ENCODE data around the gene TNFAIP2. TPM values are rescaled to one million over a fixed set of nuclear protein-coding genes. Genes with fewer than 3 reads are reported as not detected.
"Not testable (repeated sequence)": the region's sequence is repeated elsewhere in the genome, so short reads cannot be mapped to it uniquely, and the experiment has no call there.

TNFAIP2 gene
- polyA plus RNA-seq, 1 donor: 21.0 TPM

DNA sequence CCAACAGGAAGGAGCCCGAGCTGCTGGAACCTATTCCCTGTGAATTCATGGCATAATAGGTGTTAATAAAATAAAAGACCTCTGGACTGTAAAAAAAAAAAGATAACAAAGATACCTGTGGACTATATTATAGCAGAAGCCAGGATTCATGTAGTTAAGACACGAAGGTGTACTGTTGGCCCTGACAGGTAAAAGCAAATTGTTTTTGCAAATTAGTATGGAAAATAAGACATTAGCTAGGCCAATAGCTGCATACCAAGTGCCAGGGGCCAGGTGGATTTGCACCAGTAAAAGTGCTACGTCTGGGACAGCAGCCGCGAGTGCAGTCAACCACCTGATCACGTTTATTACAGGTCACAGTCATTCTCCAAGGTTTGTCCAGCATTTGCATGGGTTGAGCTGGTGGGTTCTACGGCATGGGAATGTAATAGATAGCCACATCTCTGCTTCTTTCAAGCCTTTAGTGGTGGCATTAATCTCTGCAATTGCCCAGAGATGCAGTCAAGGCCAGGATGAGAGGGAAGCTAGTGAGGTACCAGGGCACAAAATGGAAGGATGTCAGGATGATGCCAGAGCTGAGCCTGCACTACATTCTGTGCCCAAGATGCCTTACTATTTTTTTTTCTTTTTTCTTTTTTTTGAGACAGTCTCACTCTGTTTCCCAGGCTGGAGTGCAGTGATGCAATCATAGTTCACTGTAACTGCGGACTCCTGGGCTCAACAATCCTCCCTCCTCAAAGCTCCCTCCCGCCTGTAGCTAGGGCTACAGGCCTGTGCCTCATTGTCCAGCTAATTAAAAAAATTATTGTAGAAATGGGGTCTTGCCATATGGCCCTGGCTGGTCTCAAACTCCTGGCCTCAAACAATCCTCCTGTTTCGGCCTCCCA lies 26.3 kb downstream of the TNFAIP2 start:
- H3K27ac ChIP-seq (ENCODE audit: low read length): no peak overlapping the region
- no peak overlapping the region for H3K4me3 ChIP-seq (ENCODE audit: low read length)
- no peaks in the 10 kb centered on the region for H3K36me3 ChIP-seq (ENCODE audit: control insufficient read depth, insufficient read depth, low read length)
- peak in 1 of 2 donors; percentile 52 for DNase-seq
- no peaks in the 10 kb centered on the region for H3K9me3 ChIP-seq (ENCODE audit: control insufficient read depth, low read depth, low read length)
- no peaks in the 10 kb centered on the region for H3K4me1 ChIP-seq (ENCODE audit: control insufficient read depth, insufficient read depth, low read length)
- peaks cover 7% of the 10 kb centered on the region for H3K27me3 ChIP-seq (ENCODE audit: control insufficient read depth, insufficient read depth, low read length)
- 62% methylated on average over 2 of the region's 10 CpGs for WGBS (ENCODE audit: insufficient coverage, low lambda C conversion rate)

DNA sequence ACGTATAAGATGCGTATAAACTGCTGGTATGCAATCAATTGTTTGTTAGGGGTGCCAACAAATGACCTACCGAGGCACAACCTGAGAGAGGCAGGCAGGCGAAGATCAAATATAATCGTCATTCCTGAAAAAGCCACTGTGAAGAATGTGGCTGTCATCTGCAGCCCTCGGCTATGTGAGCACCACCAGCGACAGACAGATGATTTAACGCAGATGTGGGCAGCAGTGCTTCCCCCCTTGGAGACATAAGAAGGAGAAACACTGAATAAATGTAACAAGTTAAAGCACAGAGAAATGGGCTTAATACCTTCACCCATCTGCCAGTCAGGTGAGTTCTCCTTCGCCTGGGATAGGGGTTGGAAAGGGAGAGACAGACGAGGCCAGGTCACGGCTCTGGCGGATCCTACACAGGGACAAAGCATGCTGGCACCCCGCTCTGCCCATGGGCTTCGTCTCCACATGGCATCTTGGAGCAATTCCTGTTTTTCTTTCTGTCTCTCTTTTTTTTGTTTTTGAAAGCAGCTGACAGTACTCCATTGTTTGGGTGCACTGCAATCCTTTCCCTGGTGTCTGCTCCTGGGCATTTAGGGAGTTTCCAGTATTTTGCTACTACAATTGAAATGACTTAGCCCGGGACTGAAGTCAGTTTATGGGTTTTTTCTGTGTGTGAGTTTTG lies 28.1 kb downstream of the TNFAIP2 start:
- no peak overlapping the region for H3K27ac ChIP-seq (ENCODE audit: low read length)
- WGBS (ENCODE audit: insufficient coverage, low lambda C conversion rate): 90% methylated on average over 2 of the region's 15 CpGs
- no peak overlapping the region for H3K4me3 ChIP-seq (ENCODE audit: low read length)
- H3K27me3 ChIP-seq (ENCODE audit: control insufficient read depth, insufficient read depth, low read length): peaks cover 7% of the 10 kb centered on the region
- H3K36me3 ChIP-seq (ENCODE audit: control insufficient read depth, insufficient read depth, low read length): no peaks in the 10 kb centered on the region
- no peaks in the 10 kb centered on the region for H3K9me3 ChIP-seq (ENCODE audit: control insufficient read depth, low read depth, low read length)
- no peaks in the 10 kb centered on the region for H3K4me1 ChIP-seq (ENCODE audit: control insufficient read depth, insufficient read depth, low read length)
- DNase-seq: no peak

DNA sequence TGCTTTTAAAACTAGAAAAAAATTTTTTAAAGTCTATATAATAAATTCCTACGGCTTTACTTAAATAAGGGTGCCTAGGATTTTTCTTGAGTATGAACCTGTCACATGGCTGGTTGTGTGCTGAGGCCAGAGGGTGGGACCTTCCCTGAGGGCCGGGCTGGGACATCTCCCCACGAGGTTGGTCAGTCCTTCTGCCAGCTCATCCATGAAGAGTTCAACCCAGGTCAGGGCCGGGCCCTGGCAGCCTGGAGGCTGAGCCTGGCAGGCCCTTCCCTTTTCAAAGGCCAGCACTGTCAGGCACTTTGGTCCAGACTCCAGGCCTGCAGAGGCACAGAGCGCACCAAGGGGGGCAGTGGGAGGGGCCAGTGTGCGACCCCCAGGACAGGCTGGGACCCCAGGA lies 31.7 kb downstream of the TNFAIP2 start:
- Histone ChIP-seq H3K9me3 (ENCODE audit: control insufficient read depth, low read depth, low read length) (no peaks in the 10 kb centered on the region), H3K4me3 (ENCODE audit: low read length) (no peak overlapping the region), H3K36me3 (ENCODE audit: control insufficient read depth, insufficient read depth, low read length) (no peaks in the 10 kb centered on the region), H3K4me1 (ENCODE audit: control insufficient read depth, insufficient read depth, low read length) (no peaks in the 10 kb centered on the region), H3K27ac (ENCODE audit: low read length) (no peak overlapping the region), H3K27me3 (ENCODE audit: control insufficient read depth, insufficient read depth, low read length) (peaks cover 5% of the 10 kb centered on the region)
- DNase-seq: peak; percentile 63 to 65
- WGBS (ENCODE audit: insufficient coverage, low lambda C conversion rate): no CpG with 5 or more reads among the region's 6 CpGs

DNA sequence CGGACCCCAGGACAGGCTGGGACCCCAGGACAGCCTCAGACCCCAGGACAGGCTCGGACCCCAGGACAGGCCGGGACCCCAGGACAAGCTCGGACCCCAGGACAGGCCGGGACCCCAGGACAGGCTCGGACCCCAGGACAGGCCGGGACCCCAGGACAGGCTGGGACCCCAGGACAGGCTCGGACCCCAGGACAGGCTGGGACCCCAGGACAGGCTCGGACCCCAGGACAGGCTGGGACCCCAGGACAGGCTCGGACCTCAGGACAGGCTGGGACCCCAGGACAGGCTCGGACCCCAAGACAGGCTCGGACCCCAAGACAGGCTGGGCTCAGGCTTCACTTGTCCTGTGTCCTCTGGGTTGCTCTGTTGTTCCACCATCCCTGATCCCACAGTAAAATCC lies 32.2 kb downstream of the TNFAIP2 start:
- not testable (repeated sequence) for H3K36me3 ChIP-seq (ENCODE audit: control insufficient read depth, insufficient read depth, low read length); H3K4me1 ChIP-seq (ENCODE audit: control insufficient read depth, insufficient read depth, low read length); H3K9me3 ChIP-seq (ENCODE audit: control insufficient read depth, low read depth, low read length); H3K27ac ChIP-seq (ENCODE audit: low read length); H3K4me3 ChIP-seq (ENCODE audit: low read length); DNase-seq; H3K27me3 ChIP-seq (ENCODE audit: control insufficient read depth, insufficient read depth, low read length)
- WGBS (ENCODE audit: insufficient coverage, low lambda C conversion rate): no CpG with 5 or more reads among the region's 12 CpGs

DNA sequence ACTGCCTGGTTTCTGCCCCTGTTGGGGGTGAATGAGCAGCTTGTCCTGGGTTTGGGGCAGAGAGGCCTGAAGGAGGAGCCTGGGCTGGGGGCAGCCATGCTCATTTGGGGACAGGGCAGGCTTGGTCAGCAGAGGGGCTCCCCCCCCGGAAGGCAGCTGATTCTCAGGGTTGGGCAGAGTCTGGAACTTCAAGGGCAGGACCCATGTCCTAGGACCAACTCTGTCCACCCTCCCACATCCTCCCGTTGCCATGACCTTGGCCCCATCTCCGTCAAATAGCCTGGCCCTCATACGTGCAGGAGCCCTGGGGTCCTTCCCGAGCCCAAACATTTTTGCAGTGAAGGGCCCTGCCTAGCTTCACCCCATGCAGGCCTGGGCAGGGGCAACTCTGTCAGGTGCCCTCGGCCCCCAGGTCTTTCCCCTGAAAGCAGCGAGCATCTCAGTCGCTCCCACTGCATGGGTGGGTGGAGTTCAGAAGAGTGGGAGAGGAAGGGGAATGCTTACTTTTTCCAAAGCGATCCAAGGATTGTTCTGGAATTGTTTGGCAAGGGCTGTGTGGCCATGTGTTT lies 32.6 kb downstream of the TNFAIP2 start:
- H3K36me3 ChIP-seq (ENCODE audit: control insufficient read depth, insufficient read depth, low read length): no peaks in the 10 kb centered on the region
- H3K27me3 ChIP-seq (ENCODE audit: control insufficient read depth, insufficient read depth, low read length): peaks cover 5% of the 10 kb centered on the region
- DNase-seq: no peak
- H3K4me1 ChIP-seq (ENCODE audit: control insufficient read depth, insufficient read depth, low read length): no peaks in the 10 kb centered on the region
- no peak overlapping the region for H3K4me3 ChIP-seq (ENCODE audit: low read length)
- WGBS (ENCODE audit: insufficient coverage, low lambda C conversion rate): 80% methylated on average over 1 of the region's 9 CpGs
- H3K9me3 ChIP-seq (ENCODE audit: control insufficient read depth, low read depth, low read length): no peaks in the 10 kb centered on the region
- H3K27ac ChIP-seq (ENCODE audit: low read length): no peak overlapping the region

DNA sequence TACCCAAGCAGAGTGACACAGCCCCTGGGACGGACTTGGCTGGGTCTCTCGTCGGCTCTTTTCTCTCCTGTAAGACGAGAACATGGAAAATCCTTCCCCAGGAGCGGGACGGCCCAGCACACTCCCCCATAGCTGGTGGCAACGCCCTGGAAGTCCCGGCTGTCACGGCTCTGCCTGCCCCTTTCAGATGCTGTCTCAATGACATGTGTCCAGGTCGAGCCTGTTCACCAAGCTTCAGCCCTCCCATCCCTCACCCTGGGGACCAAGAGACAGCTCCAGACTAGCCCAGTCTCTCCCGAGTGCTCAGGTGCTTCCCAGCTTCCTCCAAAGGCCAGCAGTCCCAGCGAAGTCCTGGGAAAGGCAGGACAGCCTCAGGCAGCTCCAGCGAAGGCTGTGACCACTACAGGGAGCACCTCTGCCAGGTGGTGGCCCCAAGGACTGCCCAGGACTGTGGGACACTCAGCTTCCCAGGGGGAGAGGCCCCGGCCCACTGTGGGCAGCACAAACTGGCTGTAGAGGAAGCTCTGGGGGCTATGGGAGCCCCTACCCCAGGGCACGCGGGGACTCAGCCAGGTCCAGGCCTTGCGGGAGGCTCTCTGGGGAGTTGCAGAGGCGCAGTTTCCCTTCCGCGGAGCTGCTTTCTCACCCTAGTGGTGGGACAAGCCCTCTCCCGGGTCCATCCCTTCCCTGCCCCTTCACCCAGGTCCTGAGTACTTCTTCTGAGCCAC lies 33.6 kb downstream of the TNFAIP2 start:
- no peaks in the 10 kb centered on the region for H3K9me3 ChIP-seq (ENCODE audit: control insufficient read depth, low read depth, low read length)
- no peak for DNase-seq
- no peaks in the 10 kb centered on the region for H3K4me1 ChIP-seq (ENCODE audit: control insufficient read depth, insufficient read depth, low read length)
- no peak overlapping the region for H3K27ac ChIP-seq (ENCODE audit: low read length)
- H3K27me3 ChIP-seq (ENCODE audit: control insufficient read depth, insufficient read depth, low read length): no peaks in the 10 kb centered on the region
- WGBS (ENCODE audit: insufficient coverage, low lambda C conversion rate): no CpG with 5 or more reads among the region's 21 CpGs
- no peaks in the 10 kb centered on the region for H3K36me3 ChIP-seq (ENCODE audit: control insufficient read depth, insufficient read depth, low read length)
- H3K4me3 ChIP-seq (ENCODE audit: low read length): no peak overlapping the region

DNA sequence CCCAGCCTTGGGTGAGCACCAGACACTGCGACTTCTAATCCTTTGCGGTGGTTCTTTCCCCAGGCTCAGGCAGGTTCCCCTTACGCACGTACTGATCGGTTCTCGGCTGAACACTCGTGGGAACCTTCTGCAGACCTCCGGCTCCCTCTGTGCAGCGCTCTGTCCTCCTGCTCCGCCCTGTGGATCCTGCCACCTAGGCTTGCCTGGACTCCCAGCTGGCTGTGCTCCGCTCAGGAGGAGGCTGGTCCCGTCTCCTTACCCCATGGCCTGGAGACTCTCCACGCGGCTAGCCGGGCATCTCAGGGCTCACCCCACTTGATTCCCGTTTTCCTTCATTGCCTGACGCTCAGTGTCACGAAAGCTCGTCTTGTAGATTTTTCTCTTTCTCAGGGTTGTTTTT lies 34.7 kb downstream of the TNFAIP2 start:
- Histone ChIP-seq H3K27me3 (ENCODE audit: control insufficient read depth, insufficient read depth, low read length) (peaks cover 2% of the 10 kb centered on the region), H3K4me1 (ENCODE audit: control insufficient read depth, insufficient read depth, low read length) (no peaks in the 10 kb centered on the region), H3K36me3 (ENCODE audit: control insufficient read depth, insufficient read depth, low read length) (no peaks in the 10 kb centered on the region), H3K4me3 (ENCODE audit: low read length) (no peak overlapping the region), H3K27ac (ENCODE audit: low read length) (no peak overlapping the region), H3K9me3 (ENCODE audit: control insufficient read depth, low read depth, low read length) (no peaks in the 10 kb centered on the region)
- WGBS (ENCODE audit: insufficient coverage, low lambda C conversion rate): no CpG with 5 or more reads among the region's 19 CpGs
- no peak for DNase-seq

DNA sequence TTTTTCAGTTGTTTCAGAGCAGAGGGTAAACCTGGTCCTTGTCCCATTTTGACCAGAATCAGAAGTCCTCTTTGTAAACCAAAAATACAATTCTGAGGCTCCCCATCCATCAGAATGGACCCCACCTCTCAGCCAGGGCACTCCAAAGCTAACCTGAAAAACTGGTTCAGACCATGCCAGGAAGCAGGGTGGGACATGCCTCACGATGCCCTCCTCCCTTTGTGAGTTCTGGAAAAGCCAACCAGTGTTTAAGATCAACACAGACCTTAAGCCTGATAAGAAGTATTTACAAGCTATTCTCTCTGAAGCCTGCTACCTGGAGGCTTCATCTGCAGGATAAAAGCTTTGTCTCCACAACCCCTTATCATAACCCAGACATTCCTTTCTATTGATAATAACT lies 35.4 kb downstream of the TNFAIP2 start:
- DNase-seq: no peak
- Histone ChIP-seq H3K9me3 (ENCODE audit: control insufficient read depth, low read depth, low read length) (no peaks in the 10 kb centered on the region), H3K27me3 (ENCODE audit: control insufficient read depth, insufficient read depth, low read length) (peaks cover 2% of the 10 kb centered on the region), H3K4me3 (ENCODE audit: low read length) (no peak overlapping the region), H3K4me1 (ENCODE audit: control insufficient read depth, insufficient read depth, low read length) (no peaks in the 10 kb centered on the region), H3K27ac (ENCODE audit: low read length) (no peak overlapping the region), H3K36me3 (ENCODE audit: control insufficient read depth, insufficient read depth, low read length) (no peaks in the 10 kb centered on the region)
- WGBS (ENCODE audit: insufficient coverage, low lambda C conversion rate): no CpG with 5 or more reads among the region's 1 CpG

DNA sequence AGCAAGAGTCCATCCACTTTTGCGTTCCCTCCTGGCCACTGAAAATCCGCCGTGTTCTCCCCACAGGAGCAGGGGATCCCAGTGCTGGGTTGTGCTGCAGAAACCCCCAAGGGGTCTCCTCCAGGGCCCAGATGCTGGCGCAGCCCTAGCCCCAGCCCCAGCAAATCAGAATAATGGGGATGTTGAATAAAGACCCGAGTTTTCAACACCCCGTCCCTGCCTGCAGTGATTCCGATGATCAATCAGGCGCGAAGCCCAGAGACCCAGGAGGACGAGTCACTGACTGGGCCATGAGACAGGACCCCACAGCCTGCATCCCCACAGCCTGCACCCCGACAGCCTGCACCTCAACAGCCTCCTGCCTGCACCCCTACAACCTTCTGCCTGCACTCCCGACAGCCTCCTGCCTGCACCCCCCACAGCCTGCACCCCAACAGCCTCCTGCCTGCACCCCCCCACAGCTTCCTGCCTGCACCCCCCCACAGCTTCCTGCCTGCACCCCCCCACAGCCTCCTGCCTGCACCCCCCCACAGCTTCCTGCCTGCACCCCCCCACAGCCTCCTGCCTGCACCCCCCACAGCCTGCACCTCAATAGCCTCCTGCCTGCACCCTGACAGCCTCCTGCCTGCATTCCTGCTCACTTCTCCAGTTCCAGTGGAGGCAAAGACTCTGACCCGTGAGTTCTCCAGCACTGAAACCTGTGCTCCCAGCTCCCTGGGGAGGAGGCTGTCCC lies 37.2 kb downstream of the TNFAIP2 start:
- no peak for DNase-seq
- H3K4me1 ChIP-seq (ENCODE audit: control insufficient read depth, insufficient read depth, low read length): no peaks in the 10 kb centered on the region
- H3K27me3 ChIP-seq (ENCODE audit: control insufficient read depth, insufficient read depth, low read length): peaks cover 2% of the 10 kb centered on the region
- H3K4me3 ChIP-seq (ENCODE audit: low read length): no peak overlapping the region
- WGBS (ENCODE audit: insufficient coverage, low lambda C conversion rate): no CpG with 5 or more reads among the region's 13 CpGs
- H3K36me3 ChIP-seq (ENCODE audit: control insufficient read depth, insufficient read depth, low read length): no peaks in the 10 kb centered on the region
- H3K27ac ChIP-seq (ENCODE audit: low read length): no peak overlapping the region
- no peaks in the 10 kb centered on the region for H3K9me3 ChIP-seq (ENCODE audit: control insufficient read depth, low read depth, low read length)

DNA sequence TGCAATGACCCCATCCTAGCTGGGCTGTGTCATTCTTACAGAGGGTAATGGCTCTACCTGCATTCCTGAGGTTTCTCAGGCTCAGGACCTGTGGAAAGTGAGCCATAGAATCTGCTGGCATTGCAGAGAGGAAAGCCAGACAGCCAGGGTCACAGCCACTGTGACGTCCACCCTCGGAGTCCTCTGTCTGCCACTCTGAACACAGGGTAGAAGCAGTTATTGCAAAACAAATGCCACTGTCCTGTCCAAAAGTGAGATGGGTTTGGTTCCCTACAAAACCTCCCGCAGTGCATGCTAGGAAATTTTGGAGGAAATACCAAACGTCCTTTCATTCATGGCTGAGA lies 37.8 kb downstream of the TNFAIP2 start:
- Histone ChIP-seq H3K9me3 (ENCODE audit: control insufficient read depth, low read depth, low read length) (no peaks in the 10 kb centered on the region), H3K4me3 (ENCODE audit: low read length) (no peak overlapping the region), H3K27me3 (ENCODE audit: control insufficient read depth, insufficient read depth, low read length) (peaks cover 2% of the 10 kb centered on the region), H3K27ac (ENCODE audit: low read length) (no peak overlapping the region), H3K36me3 (ENCODE audit: control insufficient read depth, insufficient read depth, low read length) (no peaks in the 10 kb centered on the region), H3K4me1 (ENCODE audit: control insufficient read depth, insufficient read depth, low read length) (no peaks in the 10 kb centered on the region)
- DNase-seq: no peak
- no CpG with 5 or more reads among the region's 4 CpGs for WGBS (ENCODE audit: insufficient coverage, low lambda C conversion rate)

All from large intestine (tissue), 3 donors.